ES-I3 (cell line): ENCODE data around the gene EPC1.
"Not testable (repeated sequence)": the region's sequence is repeated elsewhere in the genome, so short reads cannot be mapped to it uniquely, and the experiment has no call there.

Experiments
- H3K36me3 ChIP-seq: 2 replicates; pipeline ENCODE4 v1.6.1; 2013; ENCODE audit warnings: mild to moderate bottlenecking, low read length, control low read depth, moderate library complexity; ENCODE audit not compliant: insufficient read depth
- H3K4me1 ChIP-seq: 2 replicates; pipeline ENCODE4 v1.6.1; 2013; ENCODE audit warnings: mild to moderate bottlenecking, control low read depth, low read length; ENCODE audit not compliant: insufficient read depth
- H3K9ac ChIP-seq: 2 replicates; pipeline ENCODE4 v1.6.1; 2013; ENCODE audit warnings: low read depth, mild to moderate bottlenecking, low read length, moderate library complexity
- H3K9me3 ChIP-seq: 2 replicates; pipeline ENCODE4 v1.6.1; 2013; ENCODE audit warnings: mild to moderate bottlenecking, low read length, moderate library complexity; ENCODE audit not compliant: control insufficient read depth, insufficient read depth

Gene EPC1, protein sequence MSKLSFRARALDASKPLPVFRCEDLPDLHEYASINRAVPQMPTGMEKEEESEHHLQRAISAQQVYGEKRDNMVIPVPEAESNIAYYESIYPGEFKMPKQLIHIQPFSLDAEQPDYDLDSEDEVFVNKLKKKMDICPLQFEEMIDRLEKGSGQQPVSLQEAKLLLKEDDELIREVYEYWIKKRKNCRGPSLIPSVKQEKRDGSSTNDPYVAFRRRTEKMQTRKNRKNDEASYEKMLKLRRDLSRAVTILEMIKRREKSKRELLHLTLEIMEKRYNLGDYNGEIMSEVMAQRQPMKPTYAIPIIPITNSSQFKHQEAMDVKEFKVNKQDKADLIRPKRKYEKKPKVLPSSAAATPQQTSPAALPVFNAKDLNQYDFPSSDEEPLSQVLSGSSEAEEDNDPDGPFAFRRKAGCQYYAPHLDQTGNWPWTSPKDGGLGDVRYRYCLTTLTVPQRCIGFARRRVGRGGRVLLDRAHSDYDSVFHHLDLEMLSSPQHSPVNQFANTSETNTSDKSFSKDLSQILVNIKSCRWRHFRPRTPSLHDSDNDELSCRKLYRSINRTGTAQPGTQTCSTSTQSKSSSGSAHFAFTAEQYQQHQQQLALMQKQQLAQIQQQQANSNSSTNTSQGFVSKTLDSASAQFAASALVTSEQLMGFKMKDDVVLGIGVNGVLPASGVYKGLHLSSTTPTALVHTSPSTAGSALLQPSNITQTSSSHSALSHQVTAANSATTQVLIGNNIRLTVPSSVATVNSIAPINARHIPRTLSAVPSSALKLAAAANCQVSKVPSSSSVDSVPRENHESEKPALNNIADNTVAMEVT

DNA sequence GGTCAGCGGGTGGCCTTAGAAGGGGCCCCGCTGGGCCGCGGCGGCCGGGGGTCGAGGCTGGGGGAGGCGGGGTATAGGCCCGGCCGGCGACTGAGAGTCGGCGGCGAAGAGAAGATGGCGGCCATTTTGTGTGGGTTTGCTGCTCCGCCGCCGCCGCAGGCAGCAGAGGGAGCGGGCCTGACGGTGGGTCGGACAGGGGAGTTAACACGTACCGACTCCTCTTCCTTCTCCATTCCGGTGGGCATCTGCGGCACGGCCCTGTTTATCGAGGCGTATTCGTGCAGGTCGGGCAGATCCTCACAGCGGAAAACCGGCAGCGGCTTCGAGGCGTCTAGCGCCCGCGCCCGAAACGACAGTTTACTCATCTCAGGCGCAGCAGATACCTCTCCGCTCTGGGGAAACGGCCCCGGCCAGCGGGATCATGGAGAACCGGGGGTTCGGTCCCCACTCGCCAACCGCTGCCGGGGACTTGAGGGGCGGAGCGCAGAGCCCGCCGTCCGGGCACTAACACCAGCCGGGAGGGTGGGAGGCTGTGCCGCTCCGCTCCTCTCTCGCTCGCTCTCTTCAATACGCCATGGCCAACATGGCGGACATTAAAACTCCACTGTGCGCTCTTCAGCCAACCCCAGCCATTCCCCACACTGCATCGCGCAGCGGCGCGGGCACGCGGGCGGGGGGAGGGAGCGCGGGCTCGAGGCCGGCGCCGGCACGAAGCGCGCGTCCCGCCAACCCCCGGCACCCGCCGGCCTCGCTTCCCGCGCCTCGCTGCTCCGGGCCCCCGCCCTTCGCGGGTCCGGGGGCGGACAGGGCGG, at the start of gene EPC1:
TSS of gene EPC1 (minus strand) at position 608 of the 812 bp plus-strand sequence. CDS start at position 365, 243 bp downstream.
- H3K4me1 ChIP-seq = peaks cover 12% of the 10 kb centered on the region; the same call in 1 of the 2 replicates
- H3K9me3 ChIP-seq = no peaks in the 10 kb centered on the region
- no peaks in the 10 kb centered on the region for H3K36me3 ChIP-seq
- H3K9ac ChIP-seq = peak within 1 kb of the TSS; percentile 100

DNA sequence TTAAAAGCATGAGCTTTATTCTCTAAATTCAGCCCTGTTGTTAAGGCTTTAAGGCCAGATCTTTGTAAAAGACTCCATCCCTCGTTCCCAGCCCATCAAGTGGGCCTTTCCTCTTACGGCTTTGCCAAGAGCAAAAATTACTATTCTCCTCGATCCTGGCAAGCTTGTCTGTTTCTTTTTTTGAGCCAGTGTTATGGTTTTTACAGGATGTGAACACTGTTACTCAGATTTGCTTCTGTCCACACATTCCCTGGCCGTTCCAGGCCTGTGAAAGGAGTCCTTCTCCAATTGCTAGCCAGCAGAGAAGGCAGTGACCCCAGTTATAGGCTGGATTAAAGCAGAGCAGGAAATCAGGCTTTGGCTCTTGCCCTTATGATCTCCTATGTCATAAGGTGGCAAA, 47.0 kb upstream of the EPC1 start:
- no peak overlapping the region for H3K9ac ChIP-seq

DNA sequence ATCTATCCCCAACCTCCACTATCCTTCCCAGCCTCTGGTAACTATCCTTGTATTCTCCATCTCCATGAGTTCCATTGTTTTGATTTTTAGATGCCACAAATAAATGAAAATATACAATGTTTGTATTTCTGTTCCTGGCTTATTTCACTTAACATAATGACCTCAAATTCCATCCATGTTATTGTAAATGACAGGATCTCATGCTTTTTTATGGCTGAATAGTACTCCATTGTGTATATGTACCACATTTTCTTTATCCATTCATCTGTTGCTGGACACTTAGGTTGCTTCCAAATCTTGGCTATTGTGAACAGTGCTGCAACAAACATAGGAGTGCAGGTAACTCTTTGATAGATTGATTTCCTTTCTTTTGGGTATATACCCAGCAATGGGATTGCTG, 45.3 kb upstream of the EPC1 start:
- H3K9me3 ChIP-seq, H3K9ac ChIP-seq, H3K4me1 ChIP-seq, H3K36me3 ChIP-seq: not testable (repeated sequence)

More for the DNA sequence above, 47.0 kb upstream of the EPC1 start:
- Histone ChIP-seq H3K9me3 (no peaks in the 10 kb centered on the region), H3K4me1 (no peaks in the 10 kb centered on the region), H3K36me3 (no peaks in the 10 kb centered on the region)

DNA sequence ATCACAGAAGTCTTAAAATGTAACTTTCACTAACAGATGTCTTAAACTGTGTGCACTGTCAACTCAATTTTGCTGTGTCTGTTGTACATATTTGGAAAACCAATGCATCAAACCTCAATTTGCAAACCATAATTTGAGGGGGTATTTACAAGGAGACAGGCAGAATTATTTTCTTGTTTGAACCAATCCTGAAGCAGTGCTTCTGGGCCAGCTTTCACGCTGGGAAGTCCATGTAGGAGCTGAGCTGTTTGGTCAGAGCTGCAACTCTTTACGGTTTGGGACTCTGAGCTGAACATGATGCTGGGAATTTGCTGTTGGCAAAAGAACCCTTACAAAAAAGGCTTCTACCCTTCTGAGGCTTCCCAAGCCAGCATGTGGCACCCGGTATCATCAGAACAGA, 43.2 kb upstream of the EPC1 start:
- Histone ChIP-seq H3K9me3 (no peaks in the 10 kb centered on the region), H3K4me1 (no peaks in the 10 kb centered on the region), H3K36me3 (no peaks in the 10 kb centered on the region), H3K9ac (no peak overlapping the region)

DNA sequence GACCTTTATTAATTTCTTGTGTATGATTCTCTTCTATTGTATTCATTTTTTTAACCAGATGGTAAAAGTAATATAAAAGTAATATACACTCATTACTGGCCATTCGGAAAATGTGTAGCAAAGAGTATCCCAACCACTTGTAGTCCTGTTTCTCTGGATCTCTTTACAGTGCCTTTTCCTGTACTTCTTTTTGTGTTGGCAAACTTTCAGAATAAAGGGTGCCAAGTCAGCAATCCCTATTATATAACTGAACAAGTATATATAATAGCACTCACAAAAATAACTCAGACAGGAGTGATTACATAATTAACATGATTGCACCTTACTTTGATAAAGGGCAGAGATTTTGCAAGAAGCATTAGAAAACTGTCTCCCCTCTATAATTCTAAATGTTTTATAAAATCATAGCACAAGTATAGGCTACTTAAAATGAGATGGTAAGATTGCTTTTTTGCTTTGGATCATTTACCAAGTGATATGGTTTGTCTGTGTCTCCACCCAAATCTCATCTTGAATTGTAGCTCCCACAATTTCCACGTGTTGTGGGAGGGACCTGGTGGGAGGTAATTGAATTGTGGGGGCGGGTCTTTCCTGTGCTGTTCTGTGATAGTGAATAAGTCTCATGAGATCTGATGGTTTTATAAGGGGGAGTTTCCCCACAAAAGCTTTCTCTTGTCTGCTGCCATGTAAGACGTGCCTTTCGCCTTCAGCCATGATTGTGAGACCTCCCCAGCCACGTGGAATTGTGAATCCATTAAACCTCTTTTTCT, 41.5 kb upstream of the EPC1 start:
- Histone ChIP-seq H3K36me3 (no peaks in the 10 kb centered on the region), H3K9ac (no peak overlapping the region), H3K9me3 (no peaks in the 10 kb centered on the region), H3K4me1 (0 out of 2 replicates have a peak, but pooled peaks cover 4% of the 10 kb centered on the region)

DNA sequence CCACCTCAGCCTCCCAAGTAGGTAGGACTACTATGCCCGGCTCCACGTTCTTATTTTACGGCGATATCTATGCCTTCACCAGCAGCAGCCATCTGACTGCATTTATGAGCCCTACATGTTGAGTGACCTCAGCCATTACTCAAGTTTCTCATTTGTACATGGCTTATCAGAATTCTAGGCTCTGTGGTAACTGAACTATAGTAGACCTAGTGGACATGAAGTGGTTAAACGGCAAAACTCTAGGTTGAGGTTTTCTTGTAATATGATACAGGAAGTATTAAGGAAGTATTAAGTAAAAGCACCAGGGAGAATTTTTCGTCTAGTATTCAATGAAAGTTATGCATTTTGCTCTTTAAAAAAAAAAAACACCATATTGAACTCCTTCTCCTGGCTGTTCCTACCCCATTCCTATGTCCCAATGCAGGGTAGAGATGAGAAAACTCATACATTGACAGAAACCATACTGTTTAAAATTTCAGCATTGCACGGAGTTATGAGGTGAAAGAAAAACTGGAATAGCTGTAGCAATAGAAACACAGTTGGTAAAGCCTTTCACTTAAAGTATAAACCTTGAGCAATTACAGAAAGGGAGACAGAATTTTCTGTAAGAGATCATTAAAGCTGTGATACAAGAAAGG, 39.8 kb upstream of the EPC1 start:
- Histone ChIP-seq H3K9me3 (no peaks in the 10 kb centered on the region), H3K4me1 (0 out of 2 replicates have a peak, but pooled peaks cover 4% of the 10 kb centered on the region), H3K9ac (no peak overlapping the region), H3K36me3 (no peaks in the 10 kb centered on the region)

DNA sequence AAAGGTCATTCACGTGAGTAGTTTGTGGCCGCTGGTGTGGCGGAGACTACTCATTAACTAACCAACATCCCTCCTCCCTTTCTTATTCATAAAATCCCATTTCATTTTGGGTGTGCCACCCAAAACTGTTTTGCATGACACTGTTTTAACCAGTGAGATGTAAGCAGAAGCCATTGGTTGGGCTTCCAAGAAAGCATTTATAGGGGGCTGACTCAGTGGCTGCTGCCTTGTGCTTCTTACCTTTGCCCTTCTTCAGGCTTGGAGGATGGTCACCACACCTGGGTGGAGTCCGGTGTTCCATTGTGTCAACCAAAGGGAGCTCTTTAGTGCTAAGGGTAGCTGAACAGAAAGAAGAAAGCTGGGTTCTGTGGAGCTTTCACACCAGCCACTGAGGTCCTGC, 37.2 kb upstream of the EPC1 start:
- Histone ChIP-seq H3K9me3 (no peaks in the 10 kb centered on the region), H3K4me1 (peaks cover 10% of the 10 kb centered on the region; the same call in 1 of the 2 replicates), H3K9ac (no peak overlapping the region), H3K36me3 (no peaks in the 10 kb centered on the region)

DNA sequence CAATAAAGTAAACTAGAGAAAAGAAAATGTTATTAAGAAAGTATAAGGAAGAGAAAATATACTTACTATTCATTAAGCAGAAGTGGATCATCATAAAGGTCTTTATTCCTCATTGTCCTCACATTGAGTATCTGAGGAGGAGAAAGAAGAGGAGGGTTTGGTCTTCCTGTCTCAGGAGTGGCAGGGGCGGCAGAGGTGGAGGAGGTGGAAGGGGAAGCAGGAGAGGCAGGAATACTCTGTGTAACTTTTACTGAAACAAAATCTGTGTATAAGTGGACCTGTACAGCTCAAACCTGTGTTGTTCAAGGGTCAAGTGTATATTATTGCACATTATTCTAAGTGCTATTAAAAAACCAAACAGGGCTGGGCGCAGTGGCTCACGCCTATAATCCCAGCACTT, 34.2 kb upstream of the EPC1 start:
- Histone ChIP-seq H3K36me3 (no peaks in the 10 kb centered on the region), H3K9ac (no peak overlapping the region), H3K4me1 (peaks cover 10% of the 10 kb centered on the region; the same call in 1 of the 2 replicates), H3K9me3 (no peaks in the 10 kb centered on the region)

DNA sequence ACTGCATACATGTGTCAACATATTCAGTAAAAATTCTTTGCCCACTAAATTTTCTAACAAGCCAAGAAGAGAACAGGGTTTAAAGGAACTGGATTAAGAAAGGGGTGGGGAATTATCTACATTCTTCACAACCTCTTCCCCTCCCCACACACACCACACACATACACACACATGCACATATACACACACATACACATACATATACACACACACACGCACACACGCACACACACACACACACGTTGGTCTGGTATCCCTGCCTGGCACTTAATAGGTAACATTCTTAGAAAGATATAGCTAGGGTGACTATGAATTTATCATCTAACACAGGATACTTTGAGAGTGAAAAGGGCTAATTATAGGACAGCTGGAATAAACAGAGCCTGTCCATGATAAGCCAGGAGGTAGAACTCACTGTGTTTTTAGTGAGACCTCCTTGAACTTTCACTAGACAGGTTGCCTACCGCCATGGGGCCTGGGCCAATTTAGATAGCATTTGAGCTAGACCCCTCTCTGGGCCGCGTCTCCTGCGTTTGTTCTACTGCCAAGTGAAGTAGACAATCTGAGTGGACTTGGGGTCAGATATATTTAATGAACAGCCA, 33.1 kb upstream of the EPC1 start:
- peak overlapping the region; percentile 90 for H3K9ac ChIP-seq
- no peaks in the 10 kb centered on the region for H3K36me3 ChIP-seq

DNA sequence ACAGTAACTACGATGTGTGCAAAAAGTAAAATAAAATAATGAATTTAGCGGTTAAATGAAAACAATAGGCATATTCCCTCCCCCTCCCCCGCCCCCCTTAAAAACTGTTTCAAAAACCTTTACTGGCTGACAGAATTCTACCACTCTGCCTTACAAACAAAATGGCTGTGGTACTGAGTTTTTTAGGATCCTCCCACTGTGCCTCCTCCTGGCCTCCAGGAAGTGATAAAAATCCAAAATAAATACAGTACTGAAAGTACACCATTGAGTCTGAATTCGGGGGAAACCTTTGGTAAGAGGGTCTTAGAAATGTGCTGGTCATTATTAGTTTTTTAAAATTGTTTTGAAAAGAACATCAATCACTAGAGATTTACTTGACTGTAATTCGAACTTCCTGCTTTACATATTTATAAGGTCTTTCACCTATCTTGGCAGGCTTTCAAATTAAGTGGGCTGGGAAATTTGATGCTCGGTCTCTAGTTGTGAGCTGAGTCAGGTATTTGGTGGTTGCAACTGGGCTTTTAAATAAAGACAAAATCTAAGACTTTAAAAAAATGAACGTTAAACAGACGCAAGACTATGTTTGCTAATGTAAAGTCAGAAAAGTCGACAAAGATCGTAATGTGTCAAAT, 32.5 kb upstream of the EPC1 start:
- H3K9ac ChIP-seq = peak overlapping the region; percentile 90
- peaks cover 10% of the 10 kb centered on the region; the same call in 1 of the 2 replicates for H3K4me1 ChIP-seq
- no peaks in the 10 kb centered on the region for H3K36me3 ChIP-seq

More for the DNA sequence above, 33.1 kb upstream of the EPC1 start:
- Histone ChIP-seq H3K9me3 (no peaks in the 10 kb centered on the region), H3K4me1 (peaks cover 10% of the 10 kb centered on the region; the same call in 1 of the 2 replicates)

DNA sequence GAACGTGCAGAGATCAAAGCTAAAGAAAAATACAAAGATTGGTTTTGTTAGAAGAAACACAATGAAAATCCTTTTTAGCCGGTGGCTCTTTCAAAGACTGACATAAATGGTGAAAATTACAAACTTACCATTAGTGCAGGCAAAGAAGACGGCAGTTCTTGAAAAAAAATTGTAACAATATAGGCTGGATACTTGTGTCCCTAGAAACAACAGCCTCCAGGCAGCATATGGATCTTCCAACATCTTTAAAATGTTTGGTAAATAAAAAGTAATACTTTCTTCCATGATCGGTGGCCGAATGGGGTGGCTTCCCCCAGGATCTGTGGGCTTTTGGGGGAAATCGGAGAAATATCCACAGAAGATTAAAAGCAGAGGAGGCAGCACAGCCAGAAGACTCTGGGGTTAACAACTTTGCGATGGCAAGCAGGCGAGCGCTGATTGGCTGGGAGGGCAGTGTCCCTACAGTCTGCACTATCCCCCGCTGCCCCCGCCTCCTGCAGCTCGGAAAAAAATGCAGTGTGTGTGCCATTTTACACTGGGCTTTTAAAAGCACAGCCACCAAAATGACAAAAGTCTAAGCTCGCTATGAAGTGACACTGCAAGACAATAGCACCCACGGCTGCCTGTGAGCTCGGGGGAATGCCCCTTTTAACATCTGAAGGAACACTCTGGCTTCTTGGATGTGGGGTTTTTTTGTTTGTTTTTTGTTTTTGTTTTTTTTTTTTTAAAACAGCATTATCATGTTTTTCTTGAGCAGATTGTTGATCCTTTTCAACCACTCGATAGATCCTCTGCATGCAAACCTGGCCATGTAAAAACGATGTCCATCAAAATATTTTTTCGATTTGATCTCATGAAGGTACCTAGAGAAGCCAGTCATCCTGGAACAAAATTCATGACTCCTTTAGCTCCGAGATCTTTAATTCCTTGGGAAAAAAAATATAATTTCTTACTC, 31.7 kb upstream of the EPC1 start:
- peaks cover 6% of the 10 kb centered on the region; the same call in 1 of the 2 replicates for H3K4me1 ChIP-seq

More for the DNA sequence above, 32.5 kb upstream of the EPC1 start:
- H3K9me3 ChIP-seq = no peaks in the 10 kb centered on the region

More for the DNA sequence above, 31.7 kb upstream of the EPC1 start:
- no peaks in the 10 kb centered on the region for H3K36me3 ChIP-seq
- H3K9ac ChIP-seq = peak overlapping the region; percentile 90
- no peaks in the 10 kb centered on the region for H3K9me3 ChIP-seq
